ENCODE measurements around the gene CDK8.

DNA sequence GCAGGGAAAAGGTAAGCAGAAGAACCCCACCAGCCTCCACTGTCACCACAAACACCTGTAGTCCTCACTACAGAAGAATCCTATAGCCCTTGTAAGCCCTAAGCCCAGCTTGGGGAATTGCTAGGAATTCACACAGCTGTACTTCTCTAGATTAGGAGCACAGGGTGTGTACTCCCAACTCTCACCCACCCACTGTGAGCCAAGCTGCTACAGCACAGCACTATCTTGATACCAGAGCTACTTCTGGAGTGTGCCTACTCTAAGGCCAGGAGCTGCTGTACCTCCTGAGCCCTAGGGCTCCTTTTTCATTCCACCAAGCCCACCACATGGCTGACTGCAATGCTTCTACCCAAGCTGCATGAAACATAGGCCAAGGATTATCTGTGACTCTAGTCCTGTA lies 181.2 kb downstream of the CDK8 start:
- TF ChIP-seq, protein P1, sequence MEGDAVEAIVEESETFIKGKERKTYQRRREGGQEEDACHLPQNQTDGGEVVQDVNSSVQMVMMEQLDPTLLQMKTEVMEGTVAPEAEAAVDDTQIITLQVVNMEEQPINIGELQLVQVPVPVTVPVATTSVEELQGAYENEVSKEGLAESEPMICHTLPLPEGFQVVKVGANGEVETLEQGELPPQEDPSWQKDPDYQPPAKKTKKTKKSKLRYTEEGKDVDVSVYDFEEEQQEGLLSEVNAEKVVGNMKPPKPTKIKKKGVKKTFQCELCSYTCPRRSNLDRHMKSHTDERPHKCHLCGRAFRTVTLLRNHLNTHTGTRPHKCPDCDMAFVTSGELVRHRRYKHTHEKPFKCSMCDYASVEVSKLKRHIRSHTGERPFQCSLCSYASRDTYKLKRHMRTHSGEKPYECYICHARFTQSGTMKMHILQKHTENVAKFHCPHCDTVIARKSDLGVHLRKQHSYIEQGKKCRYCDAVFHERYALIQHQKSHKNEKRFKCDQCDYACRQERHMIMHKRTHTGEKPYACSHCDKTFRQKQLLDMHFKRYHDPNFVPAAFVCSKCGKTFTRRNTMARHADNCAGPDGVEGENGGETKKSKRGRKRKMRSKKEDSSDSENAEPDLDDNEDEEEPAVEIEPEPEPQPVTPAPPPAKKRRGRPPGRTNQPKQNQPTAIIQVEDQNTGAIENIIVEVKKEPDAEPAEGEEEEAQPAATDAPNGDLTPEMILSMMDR (IDR thresholded peaks at IDR 0.05): no peak
- TF ChIP-seq POLR2A (IDR thresholded peaks at IDR 0.05): no peak

Measured in vagina (tissue), 2 donors.